Bronchial epithelial cell (primary cell): ENCODE results near the gene SLC43A3. TPM values are rescaled to one million over a fixed set of nuclear protein-coding genes. Genes with fewer than 3 reads are reported as not detected.
A peak's percentile ranks its signal among the peaks of the same experiment; 100 is the strongest.

Source experiments
- DNase-seq: peaks from one replicate; pipeline ENCODE4 v3.0.0-alpha.2; 2010; ENCODE audit warnings: low read depth
- FAIRE-seq: peaks from 2 replicates; lab custom pipeline; 2011; peaks lifted over from hg19 to GRCh38; lab: Jason Lieb, UNC
- H3K27me3 ChIP-seq: 2 replicates; pipeline ENCODE4 v1.5.1; 2011; ENCODE audit warnings: low read length; ENCODE audit not compliant: control insufficient read depth, insufficient read depth
- H3K36me3 ChIP-seq: 2 replicates; pipeline ENCODE4 v1.5.1; 2011; ENCODE audit warnings: low read length; ENCODE audit not compliant: control insufficient read depth, insufficient read depth
- H3K4me3 ChIP-seq: 2 replicates; pipeline ENCODE4 v1.5.1; 2011; ENCODE audit warnings: mild to moderate bottlenecking, low read depth, low read length, control low read depth
- total RNA-seq: library from RNA; depleted of rRNA; stranded (reverse); fragments of >200 nt; gene quantifications from 2 replicates; pipeline ENCODE4 v1.2.1, GENCODE V29; 2014
- TF ChIP-seq, protein P1 (sequence below): IDR thresholded peaks from 2 replicates; pipeline ENCODE4 v1.5.1; 2011; ENCODE audit warnings: mild to moderate bottlenecking, moderate library complexity, low read length, control low read depth, inconsistent platforms; ENCODE audit not compliant: insufficient read depth, severe bottlenecking

The SLC43A3 gene
- total RNA-seq, 1 donor from 2014 or later: 1.8 TPM

DNA sequence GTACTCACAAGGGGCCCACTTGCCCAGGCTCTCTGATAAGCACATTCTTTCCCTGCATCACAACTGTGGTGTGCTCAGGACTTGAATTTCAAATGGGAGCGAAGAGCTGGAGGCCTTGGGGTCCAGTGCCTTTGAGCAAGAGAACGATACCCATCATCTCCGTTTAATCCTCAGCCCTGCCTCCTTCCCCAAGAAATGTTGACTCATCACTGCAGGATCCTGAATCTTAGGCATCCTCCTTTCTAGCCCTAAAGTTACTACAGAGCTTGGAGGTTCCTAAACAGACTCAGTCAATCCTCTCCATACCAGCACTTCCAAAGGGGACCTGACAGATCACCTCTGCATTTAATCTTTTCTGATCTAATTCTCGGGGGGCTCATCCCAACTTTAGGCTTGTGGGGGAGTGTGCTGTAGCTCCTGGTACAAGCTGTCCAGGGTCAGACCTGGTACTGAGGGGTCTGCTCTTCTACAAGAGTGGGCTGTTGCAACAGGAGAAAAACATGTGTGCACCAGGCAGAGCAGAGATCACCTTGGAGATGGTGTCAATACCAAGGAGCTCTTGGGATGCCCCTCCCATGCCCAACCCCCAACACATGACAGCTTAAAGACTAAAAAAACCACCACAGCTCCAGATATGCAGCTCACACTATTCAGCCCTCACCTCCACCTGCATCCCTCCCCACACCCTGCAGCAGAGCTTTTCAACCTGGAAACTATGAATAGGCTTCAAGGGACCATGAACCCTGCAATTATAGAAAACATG is 32.5 kb downstream of the SLC43A3 start:
- Histone ChIP-seq H3K27me3 (peaks cover 4% of the 10 kb centered on the region), H3K36me3 (no peaks in the 10 kb centered on the region), H3K4me3 (no peak overlapping the region)
- FAIRE-seq: no peak
- no peak for DNase-seq
- TF ChIP-seq, protein P1, sequence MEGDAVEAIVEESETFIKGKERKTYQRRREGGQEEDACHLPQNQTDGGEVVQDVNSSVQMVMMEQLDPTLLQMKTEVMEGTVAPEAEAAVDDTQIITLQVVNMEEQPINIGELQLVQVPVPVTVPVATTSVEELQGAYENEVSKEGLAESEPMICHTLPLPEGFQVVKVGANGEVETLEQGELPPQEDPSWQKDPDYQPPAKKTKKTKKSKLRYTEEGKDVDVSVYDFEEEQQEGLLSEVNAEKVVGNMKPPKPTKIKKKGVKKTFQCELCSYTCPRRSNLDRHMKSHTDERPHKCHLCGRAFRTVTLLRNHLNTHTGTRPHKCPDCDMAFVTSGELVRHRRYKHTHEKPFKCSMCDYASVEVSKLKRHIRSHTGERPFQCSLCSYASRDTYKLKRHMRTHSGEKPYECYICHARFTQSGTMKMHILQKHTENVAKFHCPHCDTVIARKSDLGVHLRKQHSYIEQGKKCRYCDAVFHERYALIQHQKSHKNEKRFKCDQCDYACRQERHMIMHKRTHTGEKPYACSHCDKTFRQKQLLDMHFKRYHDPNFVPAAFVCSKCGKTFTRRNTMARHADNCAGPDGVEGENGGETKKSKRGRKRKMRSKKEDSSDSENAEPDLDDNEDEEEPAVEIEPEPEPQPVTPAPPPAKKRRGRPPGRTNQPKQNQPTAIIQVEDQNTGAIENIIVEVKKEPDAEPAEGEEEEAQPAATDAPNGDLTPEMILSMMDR: no peak

DNA sequence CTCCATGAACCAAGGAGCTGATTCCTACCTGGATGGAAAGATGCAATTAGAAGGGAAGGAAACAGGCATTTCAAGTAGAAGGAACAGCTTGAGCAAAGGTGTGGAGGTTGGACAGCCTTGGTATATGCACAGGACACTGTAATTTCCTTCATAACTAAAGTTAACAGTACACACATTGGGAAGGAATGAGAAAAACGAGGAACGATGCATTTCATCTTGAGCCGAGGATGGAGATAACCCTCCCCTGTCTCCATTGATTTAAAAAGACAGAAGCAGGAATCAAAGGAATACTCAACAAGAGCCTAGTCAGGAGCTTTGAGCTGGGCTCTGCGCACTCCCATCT is 34.2 kb downstream of the SLC43A3 start:
- TF ChIP-seq, protein P1: no peak
- Histone ChIP-seq H3K36me3 (no peaks in the 10 kb centered on the region), H3K4me3 (no peak overlapping the region), H3K27me3 (peaks cover 2% of the 10 kb centered on the region)
- DNase-seq (no peak), FAIRE-seq (peak; percentile 50)

DNA sequence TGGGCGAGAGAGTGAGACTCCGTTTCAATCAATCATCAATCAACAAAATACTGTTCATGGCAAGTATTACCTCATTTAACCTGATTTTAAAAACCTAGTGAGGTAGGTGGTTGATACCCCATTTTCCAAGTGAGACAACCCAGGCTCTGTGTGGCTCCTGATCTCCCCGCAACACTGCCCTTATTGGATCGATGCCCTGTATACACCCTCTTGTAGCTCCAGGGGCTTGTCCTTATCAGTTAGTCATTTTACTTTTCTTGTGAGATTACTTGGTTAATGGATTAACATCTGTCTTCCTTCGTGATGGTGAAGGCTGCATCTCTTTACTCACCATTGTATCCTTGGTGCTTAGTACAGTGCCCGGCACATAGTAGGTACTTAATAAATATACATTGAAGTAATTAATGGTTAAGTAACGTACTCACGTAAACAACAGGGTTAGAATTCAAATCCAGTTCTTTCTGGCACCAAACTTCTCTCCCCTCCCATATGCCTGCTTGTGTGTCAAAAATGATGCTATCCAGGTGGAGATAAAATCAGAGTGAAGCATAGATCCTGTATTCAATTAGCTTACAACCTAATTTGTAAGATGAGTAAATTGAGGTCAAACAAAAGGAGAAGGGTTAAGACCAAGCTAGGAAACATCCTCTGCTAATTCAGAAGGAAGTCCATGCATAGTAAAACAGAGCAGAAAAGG is 34.7 kb downstream of the SLC43A3 start:
- no peak for FAIRE-seq
- DNase-seq: no peak
- TF ChIP-seq, protein P1: no peak
- Histone ChIP-seq H3K4me3 (no peak overlapping the region), H3K27me3 (peaks cover 2% of the 10 kb centered on the region), H3K36me3 (no peaks in the 10 kb centered on the region)

DNA sequence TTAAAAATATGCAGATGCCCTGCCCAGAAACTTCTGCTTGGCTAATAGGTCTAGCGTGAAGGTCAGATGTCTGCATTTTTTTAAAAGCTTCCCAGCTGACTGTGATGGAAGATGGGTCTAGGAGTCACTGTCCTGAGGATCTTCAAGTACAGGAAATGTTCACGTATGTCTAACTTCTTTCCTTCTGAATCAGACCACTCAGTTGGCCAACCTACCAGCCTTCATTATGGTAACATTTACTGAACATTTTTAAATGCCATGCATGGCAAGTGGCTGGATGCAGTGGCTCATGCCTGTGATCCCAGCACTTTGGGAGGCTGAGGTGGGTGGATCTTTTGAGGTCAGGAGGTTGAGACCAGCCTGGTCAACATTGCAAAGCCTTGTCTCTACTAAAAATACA is 35.4 kb downstream of the SLC43A3 start:
- no peaks in the 10 kb centered on the region for H3K36me3 ChIP-seq
- peaks cover 2% of the 10 kb centered on the region for H3K27me3 ChIP-seq
- TF ChIP-seq, protein P1: no peak
- H3K4me3 ChIP-seq: no peak overlapping the region
- FAIRE-seq: no peak
- DNase-seq: no peak

DNA sequence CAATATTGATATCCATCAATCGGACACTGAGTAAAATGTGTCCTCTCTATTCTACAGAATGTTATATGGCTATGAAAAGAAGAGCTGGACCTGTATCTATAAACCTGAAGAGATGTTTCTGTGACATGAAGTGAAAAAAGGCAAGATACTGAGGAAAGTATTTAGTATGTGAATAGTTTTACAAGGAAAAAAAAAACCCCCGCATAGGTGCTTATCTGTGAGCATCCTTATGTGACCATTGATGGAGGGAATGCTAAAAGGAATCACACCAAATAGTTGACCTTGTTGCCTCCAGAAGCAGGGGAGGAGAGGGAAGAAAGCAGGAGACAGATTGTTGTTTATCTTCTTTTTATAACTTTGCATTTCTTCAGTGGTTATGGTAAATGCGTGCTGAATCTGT is 35.8 kb downstream of the SLC43A3 start:
- Histone ChIP-seq H3K36me3 (no peaks in the 10 kb centered on the region), H3K27me3 (peaks cover 2% of the 10 kb centered on the region), H3K4me3 (no peak overlapping the region)
- no peak for FAIRE-seq
- no peak for DNase-seq
- TF ChIP-seq, protein P1: no peak
